ENCODE data around the gene ZMYND10. TPM values are rescaled to one million over a fixed set of nuclear protein-coding genes. Genes with fewer than 3 reads are reported as not detected.

ZMYND10 gene
- total RNA-seq, 6 donors from 2014 or later: 3.1 to 98.7 (median 31.5) TPM

DNA sequence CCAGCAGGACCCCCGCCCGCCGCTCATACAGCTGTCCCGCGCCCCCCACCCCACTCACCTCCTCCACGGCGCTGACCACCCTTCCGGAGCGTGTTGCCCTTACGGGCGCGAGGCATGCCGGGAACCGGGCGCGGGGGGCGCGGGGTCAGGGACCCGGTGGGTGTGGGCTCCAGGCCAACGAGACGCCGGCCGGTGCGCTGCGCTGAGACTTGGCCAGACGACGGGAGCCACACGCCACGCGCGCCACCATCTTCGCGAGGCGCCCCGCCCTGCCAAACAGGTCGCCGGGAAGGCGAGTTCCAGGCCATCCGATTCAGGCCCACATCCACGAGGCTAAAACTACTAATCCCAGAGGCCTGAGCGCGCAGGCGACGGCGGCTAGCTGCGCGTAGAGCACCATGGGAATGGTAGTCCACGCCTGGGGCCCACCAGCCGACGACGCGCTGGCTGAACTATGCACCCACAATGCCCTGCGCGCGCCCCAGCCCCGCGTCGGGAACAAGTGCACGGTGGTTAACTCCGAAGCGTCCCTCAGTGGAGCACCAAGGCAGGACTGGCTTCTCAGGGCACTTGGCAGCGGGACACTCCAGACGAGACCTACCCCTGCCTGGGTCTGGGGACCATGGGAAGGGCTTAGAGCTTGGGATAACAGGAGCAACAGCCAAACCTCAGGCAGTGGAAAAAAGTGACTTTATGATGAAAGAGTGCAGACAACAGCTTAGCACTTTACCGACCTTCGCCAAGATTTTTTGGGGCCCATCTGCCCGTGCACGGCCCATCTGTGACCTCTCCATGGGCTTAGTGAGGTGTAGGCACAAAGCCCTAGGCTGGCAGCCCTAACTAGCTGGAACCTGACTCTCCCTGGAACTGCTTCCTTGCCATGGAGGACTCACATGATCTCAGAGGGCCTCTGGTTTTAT, 53.1 kb downstream of the ZMYND10 start, which contains the start of gene IFRD2:
IFRD2 (minus strand) TSS at position 271 of the 920 bp plus-strand sequence; CDS start at position 116, 155 bp downstream.
- ATAC-seq (ENCODE audit: low FRiP score in 2 of 2) (peak; percentile 98), DNase-seq (peak; percentile 99)
- TF ChIP-seq POLR2AphosphoS5 (IDR thresholded peaks at IDR 0.05) (peak; percentile 89 to 93), POLR2A (IDR thresholded peaks at IDR 0.05) (peak in 2 of 4 donors; percentile 57 to 68), EP300 (IDR thresholded peaks at IDR 0.05) (no peak)
- TF ChIP-seq, protein P1, sequence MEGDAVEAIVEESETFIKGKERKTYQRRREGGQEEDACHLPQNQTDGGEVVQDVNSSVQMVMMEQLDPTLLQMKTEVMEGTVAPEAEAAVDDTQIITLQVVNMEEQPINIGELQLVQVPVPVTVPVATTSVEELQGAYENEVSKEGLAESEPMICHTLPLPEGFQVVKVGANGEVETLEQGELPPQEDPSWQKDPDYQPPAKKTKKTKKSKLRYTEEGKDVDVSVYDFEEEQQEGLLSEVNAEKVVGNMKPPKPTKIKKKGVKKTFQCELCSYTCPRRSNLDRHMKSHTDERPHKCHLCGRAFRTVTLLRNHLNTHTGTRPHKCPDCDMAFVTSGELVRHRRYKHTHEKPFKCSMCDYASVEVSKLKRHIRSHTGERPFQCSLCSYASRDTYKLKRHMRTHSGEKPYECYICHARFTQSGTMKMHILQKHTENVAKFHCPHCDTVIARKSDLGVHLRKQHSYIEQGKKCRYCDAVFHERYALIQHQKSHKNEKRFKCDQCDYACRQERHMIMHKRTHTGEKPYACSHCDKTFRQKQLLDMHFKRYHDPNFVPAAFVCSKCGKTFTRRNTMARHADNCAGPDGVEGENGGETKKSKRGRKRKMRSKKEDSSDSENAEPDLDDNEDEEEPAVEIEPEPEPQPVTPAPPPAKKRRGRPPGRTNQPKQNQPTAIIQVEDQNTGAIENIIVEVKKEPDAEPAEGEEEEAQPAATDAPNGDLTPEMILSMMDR (IDR thresholded peaks at IDR 0.05): peak in 1 of 6 experiments; percentile 48
- Histone ChIP-seq H3K4me3 (peak within 1 kb of the TSS; percentile 69 to 94 (median 88)), H3K9me3 (no peaks in the 10 kb centered on the region), H3K27ac (peak within 1 kb of the TSS; percentile 84 to 94 (median 92)), H3K36me3 (peaks cover 18 to 35% (median 28%) of the 10 kb centered on the region in 4 donors), H3K4me1 (peaks cover 16 to 24% (median 21%) of the 10 kb centered on the region in 4 donors), H3K27me3 (no peaks in the 10 kb centered on the region)
- WGBS, 2 donors: 0 to 1% methylated on average over 16 to 39 of the region's 67 CpGs

Other genes with a start within 250 kb of the ZMYND10 start
- 10 to 100 TPM in 5 of 6 donors, 1 to 10 TPM in 1; 4.2 to 76.0 (median 27.5) TPM for gene SEMA3F, start 190.4 kb downstream of the ZMYND10 start, total RNA-seq
- gene GNAT1, start 154.1 kb downstream of the ZMYND10 start, total RNA-seq: under 1 TPM in 2 of 6 donors, not detected in 4; 0.10 to 0.40 TPM
- gene SLC38A3, start 140.5 kb downstream of the ZMYND10 start, total RNA-seq: under 1 TPM in 2 of 6 donors, not detected in 4; 0.15 to 0.17 TPM
- gene GNAI2, start 109.5 kb downstream of the ZMYND10 start, total RNA-seq: 100 to 1,000 TPM; 191 to 440 (median 295) TPM
- gene SEMA3B, start 76.6 kb downstream of the ZMYND10 start, total RNA-seq: 100 to 1,000 TPM in 5 of 6 donors, 10 to 100 TPM in 1; 98.3 to 242 (median 122) TPM
- under 1 TPM in 2 of 6 donors, not detected in 4; 0.14 to 0.59 TPM for gene LSMEM2, start 66.6 kb downstream of the ZMYND10 start, total RNA-seq
- 100 to 1,000 TPM in 2 of 6 donors, 10 to 100 TPM in 4; 45.4 to 126 (median 77.5) TPM for gene IFRD2, start 53.3 kb downstream of the ZMYND10 start, total RNA-seq
- 1 to 10 TPM in 5 of 6 donors, under 1 TPM in 1; 0.33 to 5.7 (median 3.1) TPM for gene HYAL3, start 46.3 kb downstream of the ZMYND10 start, total RNA-seq
- gene NAA80, start 46.3 kb downstream of the ZMYND10 start, total RNA-seq: 10 to 100 TPM; 12.1 to 34.5 (median 15.1) TPM
- gene HYAL1, start 42.2 kb downstream of the ZMYND10 start, total RNA-seq: 10 to 100 TPM; 22.0 to 99.1 (median 63.0) TPM
- gene HYAL2, start 23.0 kb downstream of the ZMYND10 start, total RNA-seq: 100 to 1,000 TPM; 120 to 389 (median 226) TPM
- gene TUSC2, start 17.5 kb downstream of the ZMYND10 start, total RNA-seq: 10 to 100 TPM; 16.8 to 36.1 (median 25.0) TPM
- 10 to 100 TPM; 42.7 to 78.9 (median 47.7) TPM for gene RASSF1, start 4.9 kb downstream of the ZMYND10 start, total RNA-seq
- gene NPRL2, start 5.0 kb upstream of the ZMYND10 start, total RNA-seq: 10 to 100 TPM; 15.0 to 41.9 (median 17.3) TPM
- 10 to 100 TPM; 13.2 to 35.4 (median 26.8) TPM for gene CYB561D2, start 5.1 kb upstream of the ZMYND10 start, total RNA-seq
- 10 to 100 TPM; 39.8 to 68.1 (median 46.5) TPM for gene TMEM115, start 13.8 kb upstream of the ZMYND10 start, total RNA-seq
- 100 to 1,000 TPM in 4 of 6 donors, 10 to 100 TPM in 2; 71.5 to 213 (median 113) TPM for gene CACNA2D2, start 157.9 kb upstream of the ZMYND10 start, total RNA-seq
- gene C3orf18, start 222.0 kb upstream of the ZMYND10 start, total RNA-seq: 1 to 10 TPM; 4.7 to 7.5 (median 5.7) TPM
- gene HEMK1, start 223.8 kb upstream of the ZMYND10 start, total RNA-seq: 10 to 100 TPM in 3 of 6 donors, 1 to 10 TPM in 3; 5.0 to 25.3 (median 9.6) TPM

Measured in upper lobe of left lung (tissue), 6 donors.